ENCODE measurements around the gene MYO7B.

DNA sequence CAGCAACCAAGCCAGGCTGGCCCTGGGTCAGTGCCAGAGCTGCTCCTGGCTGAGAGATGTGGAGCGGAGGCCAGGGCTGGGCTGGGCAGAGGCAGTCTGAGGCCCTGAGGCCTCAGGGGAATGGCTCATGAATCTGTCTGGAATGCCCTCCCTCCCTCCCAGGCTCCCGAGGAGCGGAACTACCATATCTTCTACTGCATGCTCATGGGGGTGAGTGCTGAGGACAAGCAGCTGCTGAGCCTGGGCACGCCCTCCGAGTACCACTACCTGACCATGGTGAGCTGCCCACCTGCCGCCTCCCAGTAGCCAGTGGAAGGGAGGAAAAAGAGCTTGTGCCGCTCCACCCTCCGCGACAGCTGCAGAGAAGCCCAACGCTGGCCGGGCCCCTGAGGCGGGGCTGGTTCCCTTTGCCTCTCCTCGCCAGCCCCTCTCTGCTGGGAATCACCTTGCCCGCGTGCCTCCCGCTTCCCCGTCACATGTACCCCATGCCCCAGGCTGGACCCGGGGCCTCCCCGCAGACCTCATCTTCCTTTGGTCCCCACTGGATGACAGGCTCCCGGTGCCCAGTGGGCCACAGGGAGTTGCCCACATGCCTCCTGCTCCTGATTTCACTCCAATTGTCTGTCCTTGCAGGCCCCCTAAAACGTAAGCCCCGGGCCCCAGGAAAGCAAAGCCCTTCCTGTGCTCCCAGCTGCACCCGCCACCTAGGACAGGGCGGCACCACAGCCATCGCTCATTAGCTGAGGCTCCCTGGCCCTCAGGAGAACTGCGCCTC is 41.1 kb downstream of the MYO7B start:
- TF ChIP-seq, protein P1, sequence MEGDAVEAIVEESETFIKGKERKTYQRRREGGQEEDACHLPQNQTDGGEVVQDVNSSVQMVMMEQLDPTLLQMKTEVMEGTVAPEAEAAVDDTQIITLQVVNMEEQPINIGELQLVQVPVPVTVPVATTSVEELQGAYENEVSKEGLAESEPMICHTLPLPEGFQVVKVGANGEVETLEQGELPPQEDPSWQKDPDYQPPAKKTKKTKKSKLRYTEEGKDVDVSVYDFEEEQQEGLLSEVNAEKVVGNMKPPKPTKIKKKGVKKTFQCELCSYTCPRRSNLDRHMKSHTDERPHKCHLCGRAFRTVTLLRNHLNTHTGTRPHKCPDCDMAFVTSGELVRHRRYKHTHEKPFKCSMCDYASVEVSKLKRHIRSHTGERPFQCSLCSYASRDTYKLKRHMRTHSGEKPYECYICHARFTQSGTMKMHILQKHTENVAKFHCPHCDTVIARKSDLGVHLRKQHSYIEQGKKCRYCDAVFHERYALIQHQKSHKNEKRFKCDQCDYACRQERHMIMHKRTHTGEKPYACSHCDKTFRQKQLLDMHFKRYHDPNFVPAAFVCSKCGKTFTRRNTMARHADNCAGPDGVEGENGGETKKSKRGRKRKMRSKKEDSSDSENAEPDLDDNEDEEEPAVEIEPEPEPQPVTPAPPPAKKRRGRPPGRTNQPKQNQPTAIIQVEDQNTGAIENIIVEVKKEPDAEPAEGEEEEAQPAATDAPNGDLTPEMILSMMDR (IDR thresholded peaks at IDR 0.05 in 4 of 5, conservative IDR thresholded peaks at IDR 0.05 in 1 of 5), result no peak
- no peak for TF ChIP-seq POLR2A (IDR thresholded peaks at IDR 0.05)
